ENCODE results near the gene PLPP4.

The PLPP4 gene

DNA sequence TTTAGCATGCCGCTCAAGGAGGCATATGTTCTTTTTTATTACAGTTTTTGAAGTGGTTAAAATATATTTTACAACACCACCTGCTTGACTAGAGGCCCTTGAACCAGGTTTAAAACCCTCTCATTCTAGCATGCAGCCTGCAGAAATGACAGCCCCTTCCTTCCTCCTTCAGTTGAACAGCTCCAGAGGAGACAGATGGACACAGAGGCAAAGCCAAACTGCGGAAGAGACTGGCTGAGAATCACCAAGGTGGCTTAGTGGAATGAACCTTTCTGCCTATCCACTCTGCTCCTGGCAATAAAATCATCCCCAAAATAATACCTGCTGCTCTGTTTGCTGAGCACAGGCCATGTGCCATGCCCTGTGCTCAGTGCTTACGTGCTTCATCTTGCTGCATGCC is 23.9 kb upstream of the PLPP4 start:
- TF ChIP-seq, protein P1, sequence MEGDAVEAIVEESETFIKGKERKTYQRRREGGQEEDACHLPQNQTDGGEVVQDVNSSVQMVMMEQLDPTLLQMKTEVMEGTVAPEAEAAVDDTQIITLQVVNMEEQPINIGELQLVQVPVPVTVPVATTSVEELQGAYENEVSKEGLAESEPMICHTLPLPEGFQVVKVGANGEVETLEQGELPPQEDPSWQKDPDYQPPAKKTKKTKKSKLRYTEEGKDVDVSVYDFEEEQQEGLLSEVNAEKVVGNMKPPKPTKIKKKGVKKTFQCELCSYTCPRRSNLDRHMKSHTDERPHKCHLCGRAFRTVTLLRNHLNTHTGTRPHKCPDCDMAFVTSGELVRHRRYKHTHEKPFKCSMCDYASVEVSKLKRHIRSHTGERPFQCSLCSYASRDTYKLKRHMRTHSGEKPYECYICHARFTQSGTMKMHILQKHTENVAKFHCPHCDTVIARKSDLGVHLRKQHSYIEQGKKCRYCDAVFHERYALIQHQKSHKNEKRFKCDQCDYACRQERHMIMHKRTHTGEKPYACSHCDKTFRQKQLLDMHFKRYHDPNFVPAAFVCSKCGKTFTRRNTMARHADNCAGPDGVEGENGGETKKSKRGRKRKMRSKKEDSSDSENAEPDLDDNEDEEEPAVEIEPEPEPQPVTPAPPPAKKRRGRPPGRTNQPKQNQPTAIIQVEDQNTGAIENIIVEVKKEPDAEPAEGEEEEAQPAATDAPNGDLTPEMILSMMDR (IDR thresholded peaks at IDR 0.05; ENCODE audit: low read depth, low read length): no peak
- no peak for DNase-seq (ENCODE audit: extremely low read depth, low read depth)

DNA sequence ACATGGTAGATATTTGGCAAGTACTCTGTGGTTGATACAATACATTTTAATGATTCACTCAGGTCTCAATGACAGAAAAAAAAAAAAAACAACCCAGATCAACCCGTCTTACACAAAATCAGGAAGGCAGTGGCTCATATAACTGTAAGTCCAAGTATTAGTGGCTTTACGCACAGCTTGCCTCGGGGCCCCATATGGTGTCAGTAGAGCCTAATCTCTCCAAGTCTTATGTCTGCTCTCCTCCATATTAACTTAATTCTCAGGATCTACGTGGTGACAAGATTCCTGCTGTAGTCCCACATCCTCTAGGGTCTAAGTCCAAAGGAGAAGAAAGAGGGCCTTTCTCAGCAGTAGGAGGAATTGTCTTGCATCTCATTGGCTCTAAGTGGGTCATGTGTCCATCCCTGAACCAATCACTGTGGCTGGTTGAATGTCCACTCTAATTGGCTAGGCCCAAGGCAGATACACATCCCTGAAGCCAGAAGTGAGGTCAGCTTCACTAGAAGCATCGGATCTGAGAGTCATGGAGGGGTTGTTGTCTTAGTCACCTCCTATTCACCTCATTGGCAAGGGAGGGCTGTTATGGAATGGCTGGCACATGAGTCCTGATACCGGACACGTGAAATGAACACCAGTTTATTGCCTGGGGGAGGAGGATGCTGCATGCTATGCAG is 20.5 kb upstream of the PLPP4 start:
- TF ChIP-seq, protein P1 (IDR thresholded peaks at IDR 0.05; ENCODE audit: low read depth, low read length): no peak
- DNase-seq (ENCODE audit: extremely low read depth, low read depth): no peak

DNA sequence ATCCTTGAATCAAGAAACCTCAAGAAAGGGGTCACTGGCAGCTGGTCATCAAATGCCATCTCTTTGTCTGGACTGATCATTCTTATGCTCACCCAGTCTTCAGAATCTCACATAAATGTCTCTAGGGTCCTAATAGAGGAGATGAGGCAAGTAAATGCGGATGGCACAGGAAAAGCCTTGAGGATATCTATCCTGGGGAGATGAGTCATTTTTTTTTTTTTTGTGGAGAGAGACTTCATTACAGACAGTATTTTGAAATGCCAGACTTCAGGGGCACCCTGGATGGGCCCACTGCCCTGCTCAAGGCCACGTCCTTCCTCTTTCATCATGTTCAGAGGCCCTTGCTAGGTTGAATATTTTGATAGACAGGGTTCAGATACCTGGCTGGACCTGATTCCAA is 19.5 kb upstream of the PLPP4 start:
- TF ChIP-seq, protein P1 (IDR thresholded peaks at IDR 0.05; ENCODE audit: low read depth, low read length): no peak
- no peak for DNase-seq (ENCODE audit: extremely low read depth, low read depth)

DNA sequence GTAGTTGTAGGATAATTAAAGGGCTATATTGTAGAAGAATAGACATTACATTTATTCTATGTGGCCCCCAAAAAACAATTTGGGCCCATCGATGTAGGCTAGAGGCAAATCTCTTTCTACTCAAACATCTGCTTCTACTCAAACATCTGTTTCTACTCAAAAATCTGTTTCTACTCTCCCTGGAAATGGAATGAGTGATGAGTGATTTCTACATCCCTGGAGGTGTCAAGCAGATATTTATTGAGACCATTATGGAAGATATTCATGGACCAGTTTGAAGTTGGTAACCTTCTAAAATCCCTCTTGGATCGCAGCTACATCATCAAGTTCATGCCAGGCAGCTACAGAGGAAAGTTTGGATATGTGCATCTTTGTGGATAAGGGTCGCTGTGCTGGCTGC is 5.1 kb upstream of the PLPP4 start:
- no peak for DNase-seq (ENCODE audit: extremely low read depth, low read depth)

DNA sequence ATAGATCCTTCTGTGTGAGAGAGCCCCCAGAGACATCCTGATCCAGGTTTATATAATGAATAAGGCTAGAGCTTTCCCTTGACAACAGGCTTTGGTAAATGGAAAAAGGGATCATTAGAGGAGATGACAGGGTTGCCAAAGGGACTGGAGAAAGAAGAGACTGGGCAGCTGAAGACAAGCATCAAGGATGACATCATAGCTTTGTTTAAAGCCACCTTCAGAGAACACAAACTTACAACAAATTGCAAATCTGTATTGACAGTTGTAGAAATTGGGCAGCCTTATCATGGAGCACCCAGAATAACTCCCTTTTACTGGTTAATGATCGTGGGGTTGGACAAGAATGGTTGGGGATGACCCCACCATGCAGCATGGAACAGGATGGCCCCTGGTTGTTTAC is 3.7 kb upstream of the PLPP4 start:
- TF ChIP-seq, protein P1 (IDR thresholded peaks at IDR 0.05; ENCODE audit: low read depth, low read length): no peak
- DNase-seq (ENCODE audit: extremely low read depth, low read depth): no peak

More for the DNA sequence above, 5.1 kb upstream of the PLPP4 start:
- TF ChIP-seq, protein P1 (IDR thresholded peaks at IDR 0.05; ENCODE audit: low read depth, low read length): no peak

DNA sequence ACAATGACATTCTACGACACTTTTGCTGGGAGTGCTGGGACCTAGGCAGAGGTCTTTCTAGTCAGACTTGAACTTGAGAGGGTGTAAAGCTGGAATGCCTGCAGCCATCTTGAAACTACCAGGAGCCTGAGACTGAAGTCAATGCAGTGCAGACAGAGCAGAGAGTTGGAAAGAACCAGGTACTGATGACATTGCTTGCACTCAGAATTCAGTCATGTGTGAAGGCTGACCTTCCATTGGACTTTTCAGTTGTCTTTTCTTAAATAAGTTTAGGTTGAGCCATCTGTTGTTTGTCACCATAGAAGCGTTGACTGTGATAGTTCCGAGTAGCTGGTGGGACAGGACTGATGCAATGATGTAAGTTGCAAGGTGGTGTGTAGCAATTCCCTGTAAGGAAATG is 3.1 kb upstream of the PLPP4 start:
- DNase-seq (ENCODE audit: extremely low read depth, low read depth): no peak
- TF ChIP-seq, protein P1 (IDR thresholded peaks at IDR 0.05; ENCODE audit: low read depth, low read length): no peak

DNA sequence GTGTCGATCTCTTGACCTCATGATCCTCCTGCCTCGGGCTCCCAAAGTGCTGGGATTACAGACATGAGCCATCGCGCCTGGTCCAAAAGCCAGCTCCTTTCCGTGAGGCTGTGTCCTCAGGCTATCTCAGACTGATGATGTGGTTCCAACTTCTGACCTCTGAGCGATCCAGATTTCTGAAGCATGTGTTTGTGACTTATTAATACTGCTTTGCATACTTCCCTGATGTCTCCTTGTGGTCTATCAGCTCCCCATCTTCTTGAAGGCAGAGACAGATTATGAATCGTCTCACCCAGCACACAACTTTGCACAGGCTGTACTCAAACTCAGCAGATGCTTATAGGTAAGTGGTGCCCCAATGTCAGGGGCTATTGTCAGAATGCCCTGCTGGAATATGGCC is 2.0 kb upstream of the PLPP4 start:
- TF ChIP-seq, protein P1 (IDR thresholded peaks at IDR 0.05; ENCODE audit: low read depth, low read length): no peak
- no peak for DNase-seq (ENCODE audit: extremely low read depth, low read depth)

Measured in AG09319 (cell line).